SK-N-SH treated with all-trans-retinoic acid at 6 μM for 48 hours (cell line): ENCODE measurements around the gene BRICD5.
A peak's percentile ranks its signal among the peaks of the same experiment; 100 is the strongest.

ENCODE experiments used
- ATAC-seq: fragments of 200-7000 bp; cut with Tn5 transposase; 3 replicates; pipeline ENCODE4 v1.9.1; 2020; ENCODE audit warnings: mild to moderate bottlenecking, moderate library complexity
- ARNTL ChIP-seq: fragments of 450-650 bp; formaldehyde crosslinking; IDR thresholded peaks from 2 replicates; pipeline ENCODE4 v1.5.0; 2020; ENCODE audit warnings: low read depth, mild to moderate bottlenecking, moderate library complexity, borderline replicate concordance
- BACH2 ChIP-seq: fragments of 250-450 bp; sonication (Bioruptor Pico); IDR thresholded peaks from 2 replicates; pipeline ENCODE4 v1.9.0; 2021; ENCODE audit warnings: mild to moderate bottlenecking, borderline replicate concordance
- CREB5 ChIP-seq: fragments of 250-450 bp; sonication (Bioruptor Pico); IDR thresholded peaks from 2 replicates; pipeline ENCODE4 v1.5.1; 2020; ENCODE audit warnings: low read depth, mild to moderate bottlenecking, moderate library complexity
- CSDC2 ChIP-seq: fragments of 250-450 bp; sonication (Bioruptor Pico); IDR thresholded peaks from 2 replicates; pipeline ENCODE4 v1.5.0; 2020; ENCODE audit warnings: mild to moderate bottlenecking, moderate library complexity
- CSRNP3 ChIP-seq: fragments of 250-450 bp; sonication (Bioruptor Pico); IDR thresholded peaks from 2 replicates; pipeline ENCODE4 v1.5.1; 2021; ENCODE audit warnings: mild to moderate bottlenecking, moderate library complexity
- ESRRG ChIP-seq: fragments of 250-450 bp; sonication (Bioruptor Pico); IDR thresholded peaks from 2 replicates; pipeline ENCODE4 v1.6.1; 2021; ENCODE audit warnings: mild to moderate bottlenecking
- ISL1 ChIP-seq: fragments of 250-450 bp; sonication (Bioruptor Pico); IDR thresholded peaks from 2 replicates; pipeline ENCODE4 v2.1.2; 2022; ENCODE audit warnings: mild to moderate bottlenecking, moderate library complexity
- OSR1 ChIP-seq: fragments of 250-450 bp; sonication (Bioruptor Pico); IDR thresholded peaks from 2 replicates; pipeline ENCODE4 v1.8.0; 2022; ENCODE audit warnings: moderate library complexity, mild to moderate bottlenecking, inconsistent platforms
- PATZ1 ChIP-seq: fragments of 250-450 bp; sonication (Bioruptor Pico); IDR thresholded peaks from 2 replicates; pipeline ENCODE4 v1.8.0; 2020; ENCODE audit warnings: mild to moderate bottlenecking, moderate library complexity, borderline replicate concordance
- POU6F1 ChIP-seq: fragments of 250-450 bp; sonication (Bioruptor Pico); IDR thresholded peaks from 2 replicates; pipeline ENCODE4 v1.8.0; 2021; ENCODE audit warnings: low read depth, mild to moderate bottlenecking, moderate library complexity, borderline replicate concordance
- PPARA ChIP-seq: fragments of 250-450 bp; sonication (Bioruptor Pico); IDR thresholded peaks from 2 replicates; pipeline ENCODE4 v1.5.0; 2020; ENCODE audit warnings: mild to moderate bottlenecking, borderline replicate concordance
- RARB ChIP-seq: fragments of 250-450 bp; sonication (Bioruptor Pico); IDR thresholded peaks from 2 replicates; pipeline ENCODE4 v1.8.0; 2021; ENCODE audit warnings: mild to moderate bottlenecking, moderate library complexity
- SNAI2 ChIP-seq: fragments of 250-450 bp; sonication (Bioruptor Pico); IDR thresholded peaks from 2 replicates; pipeline ENCODE4 v1.5.0; 2020; ENCODE audit warnings: mild to moderate bottlenecking, moderate library complexity
- TCF4 ChIP-seq: fragments of 250-450 bp; sonication (Bioruptor Pico); IDR thresholded peaks from 2 replicates; pipeline ENCODE4 v1.8.0; 2021; ENCODE audit warnings: mild to moderate bottlenecking, moderate library complexity, borderline replicate concordance
- TOX ChIP-seq: fragments of 250-450 bp; sonication (Bioruptor Pico); IDR thresholded peaks from 2 replicates; pipeline ENCODE4 v1.8.0; 2021; ENCODE audit warnings: mild to moderate bottlenecking, moderate library complexity, borderline replicate concordance
- TSHZ2 ChIP-seq: fragments of 250-450 bp; sonication (Bioruptor Pico); IDR thresholded peaks from 2 replicates; pipeline ENCODE4 v1.5.0; 2020; ENCODE audit warnings: mild to moderate bottlenecking, moderate library complexity
- ZC3H10 ChIP-seq: fragments of 250-450 bp; sonication (Bioruptor Pico); IDR thresholded peaks from 2 replicates; pipeline ENCODE4 v1.5.1; 2021; ENCODE audit warnings: mild to moderate bottlenecking, moderate library complexity
- ZFP3 ChIP-seq: fragments of 250-450 bp; sonication (Bioruptor Pico); IDR thresholded peaks from 2 replicates; pipeline ENCODE4 v1.5.0; 2020; ENCODE audit warnings: mild to moderate bottlenecking, moderate library complexity
- ZFP30 ChIP-seq: fragments of 450-650 bp; formaldehyde crosslinking; IDR thresholded peaks from 2 replicates; pipeline ENCODE4 v1.5.0; 2022; ENCODE audit warnings: mild to moderate bottlenecking, moderate library complexity
- ZNF565 ChIP-seq: fragments of 450-650 bp; formaldehyde crosslinking; conservative IDR thresholded peaks from 2 replicates; pipeline ENCODE4 v1.5.0; 2020; ENCODE audit warnings: low read depth, mild to moderate bottlenecking, moderate library complexity
- ZNF70 ChIP-seq: fragments of 450-650 bp; formaldehyde crosslinking; IDR thresholded peaks from 2 replicates; pipeline ENCODE4 v1.5.0; 2020; ENCODE audit warnings: mild to moderate bottlenecking, moderate library complexity
- ZNF8 ChIP-seq: fragments of 450-650 bp; formaldehyde crosslinking; IDR thresholded peaks from 2 replicates; pipeline ENCODE4 v1.5.0; 2020; ENCODE audit warnings: mild to moderate bottlenecking, moderate library complexity

The BRICD5 gene

GRCh38 chr16:2226918-2227317, 16.3 kb upstream of the BRICD5 start (continued):
- TF ChIP-seq OSR1 (CRISPR knock-in tag) (no peak), ZNF8 (CRISPR knock-in tag) (no peak)
- TF ChIP-seq, all 23 proteins: peak for 0

GRCh38 chr16:2226245-2226793, 15.7 kb upstream of the BRICD5 start:
- no peak for TF ChIP-seq OSR1 (CRISPR knock-in tag)
- TF ChIP-seq POU6F1 (CRISPR knock-in tag): no peak
- no peak for TF ChIP-seq ISL1 (CRISPR knock-in tag)
- TF ChIP-seq BACH2 (CRISPR knock-in tag): no peak
- no peak for TF ChIP-seq PPARA (CRISPR knock-in tag)
- TF ChIP-seq TCF4 (CRISPR knock-in tag): no peak
- no peak for TF ChIP-seq ZNF565 (CRISPR knock-in tag)
- TF ChIP-seq CSDC2 (CRISPR knock-in tag): no peak
- TF ChIP-seq ZNF8 (CRISPR knock-in tag): no peak
- no peak for TF ChIP-seq RARB (CRISPR knock-in tag)
- TF ChIP-seq ZNF70 (CRISPR knock-in tag): no peak
- no peak for TF ChIP-seq SNAI2
- TF ChIP-seq PATZ1 (CRISPR knock-in tag): no peak
- TF ChIP-seq ARNTL: no peak
- no peak for TF ChIP-seq TSHZ2 (CRISPR knock-in tag)
- TF ChIP-seq CSRNP3 (CRISPR knock-in tag): no peak
- no peak for ATAC-seq

GRCh38 chr16:2223942-2224486, 13.4 kb upstream of the BRICD5 start:
- ATAC-seq: peak; percentile 70
- TF ChIP-seq ZC3H10 (no peak), ARNTL (no peak), CREB5 (no peak), SNAI2 (no peak), CSDC2 (CRISPR knock-in tag) (no peak), ZFP30 (no peak), PATZ1 (CRISPR knock-in tag) (no peak), TOX (CRISPR knock-in tag) (no peak), RARB (CRISPR knock-in tag) (no peak), ESRRG (CRISPR knock-in tag) (no peak), ZFP3 (CRISPR knock-in tag) (no peak), ZNF70 (CRISPR knock-in tag) (no peak), ZNF565 (CRISPR knock-in tag) (no peak), POU6F1 (CRISPR knock-in tag) (no peak), TCF4 (CRISPR knock-in tag) (no peak), OSR1 (CRISPR knock-in tag) (no peak), PPARA (CRISPR knock-in tag) (no peak), BACH2 (CRISPR knock-in tag) (no peak)
